ENCODE data around the gene POLN.

The POLN gene

GRCh38 chr4:2268357-2269205 is 26.7 kb upstream of the POLN start:
- ChIA-PET POLR2A (no interaction called here), CTCF (no interaction called here)
- no peak for DNase-seq (ENCODE audit: extremely low spot score)
- TF ChIP-seq, protein P1, sequence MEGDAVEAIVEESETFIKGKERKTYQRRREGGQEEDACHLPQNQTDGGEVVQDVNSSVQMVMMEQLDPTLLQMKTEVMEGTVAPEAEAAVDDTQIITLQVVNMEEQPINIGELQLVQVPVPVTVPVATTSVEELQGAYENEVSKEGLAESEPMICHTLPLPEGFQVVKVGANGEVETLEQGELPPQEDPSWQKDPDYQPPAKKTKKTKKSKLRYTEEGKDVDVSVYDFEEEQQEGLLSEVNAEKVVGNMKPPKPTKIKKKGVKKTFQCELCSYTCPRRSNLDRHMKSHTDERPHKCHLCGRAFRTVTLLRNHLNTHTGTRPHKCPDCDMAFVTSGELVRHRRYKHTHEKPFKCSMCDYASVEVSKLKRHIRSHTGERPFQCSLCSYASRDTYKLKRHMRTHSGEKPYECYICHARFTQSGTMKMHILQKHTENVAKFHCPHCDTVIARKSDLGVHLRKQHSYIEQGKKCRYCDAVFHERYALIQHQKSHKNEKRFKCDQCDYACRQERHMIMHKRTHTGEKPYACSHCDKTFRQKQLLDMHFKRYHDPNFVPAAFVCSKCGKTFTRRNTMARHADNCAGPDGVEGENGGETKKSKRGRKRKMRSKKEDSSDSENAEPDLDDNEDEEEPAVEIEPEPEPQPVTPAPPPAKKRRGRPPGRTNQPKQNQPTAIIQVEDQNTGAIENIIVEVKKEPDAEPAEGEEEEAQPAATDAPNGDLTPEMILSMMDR (IDR thresholded peaks at IDR 0.05; ENCODE audit: control extremely low read depth, extremely low read depth, low read depth, missing control alignments) = no peak

DNA sequence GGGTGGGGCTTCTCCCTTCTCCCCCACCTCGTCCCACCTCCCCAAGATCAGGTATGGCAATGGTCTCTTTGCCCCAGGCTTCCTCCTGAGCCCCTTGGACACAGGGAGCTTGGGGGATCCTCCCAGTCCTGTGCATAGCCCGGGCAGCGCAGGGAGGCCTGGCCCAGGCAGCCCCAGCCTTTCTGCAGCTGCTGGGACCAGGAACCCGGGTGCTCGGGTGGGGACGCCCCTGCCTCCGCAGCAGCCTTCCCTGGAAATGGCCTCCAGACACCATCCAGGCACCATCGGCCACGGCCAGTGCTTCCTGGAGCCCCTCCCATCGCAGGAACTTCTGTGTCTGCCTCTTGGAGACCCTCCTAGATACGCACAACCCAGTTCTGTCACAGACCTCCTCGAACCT is 25.9 kb upstream of the POLN start:
- no peak for DNase-seq (ENCODE audit: extremely low spot score)
- TF ChIP-seq, protein P1 (IDR thresholded peaks at IDR 0.05; ENCODE audit: control extremely low read depth, extremely low read depth, low read depth, missing control alignments) = no peak
- ChIA-PET CTCF (no interaction called here), POLR2A (no interaction called here)

DNA sequence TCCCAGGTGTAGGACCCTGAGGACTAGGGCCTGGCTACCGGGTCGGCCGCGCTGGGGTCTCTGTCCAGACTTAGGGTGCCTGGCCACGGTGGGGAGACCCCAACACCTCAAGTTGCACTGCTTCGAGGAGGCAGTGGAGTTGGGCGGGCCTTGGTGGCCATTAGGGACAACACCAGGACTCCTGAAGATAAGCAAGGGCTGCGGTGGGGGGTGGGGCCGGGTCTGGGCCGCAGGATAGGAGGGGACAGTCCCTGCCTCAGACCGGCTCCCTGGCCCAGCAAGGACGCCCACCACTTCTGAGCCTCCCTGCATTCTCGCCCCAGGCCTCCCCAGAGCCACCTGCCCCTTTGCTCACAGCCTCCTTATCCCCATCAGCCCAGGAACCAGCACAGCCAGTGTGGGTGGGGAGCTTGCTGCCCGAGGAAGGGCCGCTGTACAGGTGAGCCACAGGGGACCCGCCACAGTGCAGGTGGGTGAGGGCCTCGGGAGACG is 25.4 kb upstream of the POLN start:
- DNase-seq (ENCODE audit: extremely low spot score) = no peak
- ChIA-PET POLR2A (no interaction called here), CTCF (no interaction called here)
- TF ChIP-seq, protein P1 (IDR thresholded peaks at IDR 0.05; ENCODE audit: control extremely low read depth, extremely low read depth, low read depth, missing control alignments) = no peak

GRCh38 chr4:2266821-2267220 is 24.9 kb upstream of the POLN start:
- CTCF ChIA-PET = no interaction called here
- TF ChIP-seq, protein P1 (IDR thresholded peaks at IDR 0.05; ENCODE audit: control extremely low read depth, extremely low read depth, low read depth, missing control alignments) = no peak
- POLR2A ChIA-PET = no interaction called here
- no peak for DNase-seq (ENCODE audit: extremely low spot score)

DNA sequence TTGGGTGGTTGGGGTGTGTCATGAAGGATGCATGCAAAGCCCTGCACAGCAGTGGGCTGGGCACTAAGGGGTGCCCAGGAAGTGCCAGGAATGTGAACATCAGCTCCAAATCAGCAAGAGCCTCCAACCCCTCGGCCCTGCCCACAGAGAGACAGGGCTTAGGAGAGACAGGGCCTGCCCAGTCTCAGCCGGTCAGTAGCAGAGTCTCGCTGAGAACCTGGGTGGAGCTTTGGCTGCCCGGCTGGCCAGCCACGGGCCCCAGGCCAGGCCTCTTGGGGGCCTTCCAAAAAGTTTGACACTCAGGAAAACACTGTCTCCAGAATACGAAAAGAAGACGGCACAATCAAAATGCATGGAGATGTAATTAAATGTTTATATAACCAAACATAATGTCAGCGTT is 24.3 kb upstream of the POLN start:
- TF ChIP-seq, protein P1 (IDR thresholded peaks at IDR 0.05; ENCODE audit: control extremely low read depth, extremely low read depth, low read depth, missing control alignments) = no peak
- CTCF ChIA-PET = no interaction called here
- POLR2A ChIA-PET = no interaction called here
- no peak for DNase-seq (ENCODE audit: extremely low spot score)

DNA sequence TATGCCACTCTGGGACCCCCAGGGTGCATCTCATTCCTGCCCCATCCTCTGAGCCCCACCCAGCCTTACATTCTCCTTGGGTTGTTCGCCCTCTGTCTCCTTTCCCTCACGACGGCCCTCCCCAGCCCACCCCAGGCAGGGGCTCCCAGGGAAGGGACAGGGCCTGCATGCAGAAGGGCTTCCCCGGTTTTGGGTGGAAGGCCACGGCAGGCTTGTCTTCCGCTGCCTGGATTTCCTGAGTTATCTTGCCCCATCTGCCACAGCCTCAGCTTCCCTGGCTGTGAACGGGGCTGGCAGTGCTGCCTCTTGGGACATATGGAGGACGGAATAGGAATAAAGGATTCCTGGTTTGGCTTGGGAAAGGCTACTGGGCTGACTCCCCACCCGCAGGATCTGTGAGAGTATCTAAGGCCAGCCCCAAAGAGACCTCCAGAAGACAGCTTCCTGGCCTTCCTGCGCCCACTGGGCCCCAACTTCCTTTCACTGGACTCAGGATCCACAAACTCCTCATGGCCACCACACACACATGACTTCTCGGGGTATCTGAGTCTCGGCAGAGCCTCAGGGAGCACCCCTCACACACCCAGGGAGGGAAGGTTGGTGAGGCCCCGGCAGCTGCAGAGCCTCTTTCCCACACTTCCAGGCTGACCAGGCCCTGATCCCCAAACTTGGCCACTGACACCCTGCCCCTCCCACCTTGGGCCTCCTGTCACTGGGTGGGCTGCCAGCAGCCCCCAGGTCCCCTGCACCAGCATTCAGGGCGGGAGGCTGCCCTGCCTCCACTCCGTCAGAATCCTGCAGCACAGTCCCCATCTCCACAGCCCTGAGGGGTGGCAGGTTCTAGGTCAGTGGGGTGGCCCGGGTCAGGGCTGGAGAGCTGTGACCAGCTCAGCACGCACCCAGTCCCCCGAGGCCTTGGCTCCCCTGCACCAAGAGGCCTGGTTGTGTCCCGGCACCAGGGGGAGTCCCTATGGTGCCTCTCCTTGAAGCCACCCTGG is 23.5 kb upstream of the POLN start:
- CTCF ChIA-PET = no interaction called here
- no peak for DNase-seq (ENCODE audit: extremely low spot score)
- TF ChIP-seq, protein P1 (IDR thresholded peaks at IDR 0.05; ENCODE audit: control extremely low read depth, extremely low read depth, low read depth, missing control alignments) = no peak
- POLR2A ChIA-PET = no interaction called here
